GM10266 (cell line): ENCODE data around the gene PIGU.
A peak's percentile ranks its signal among the peaks of the same experiment; 100 is the strongest.
"Not testable (repeated sequence)": the region's sequence is repeated elsewhere in the genome, so short reads cannot be mapped to it uniquely, and the experiment has no call there.

Experiments
- DNase-seq: peaks from one replicate; pipeline ENCODE4 v3.0.0; 2012; ENCODE audit errors: extremely low spot score
- TF ChIP-seq, protein P1 (sequence below): IDR thresholded peaks from 2 replicates; pipeline ENCODE4 v1.5.1; 2012; ENCODE audit warnings: mild to moderate bottlenecking, low read depth; ENCODE audit not compliant: control insufficient read depth, insufficient read depth; ENCODE audit errors: missing control alignments

The PIGU gene

DNA sequence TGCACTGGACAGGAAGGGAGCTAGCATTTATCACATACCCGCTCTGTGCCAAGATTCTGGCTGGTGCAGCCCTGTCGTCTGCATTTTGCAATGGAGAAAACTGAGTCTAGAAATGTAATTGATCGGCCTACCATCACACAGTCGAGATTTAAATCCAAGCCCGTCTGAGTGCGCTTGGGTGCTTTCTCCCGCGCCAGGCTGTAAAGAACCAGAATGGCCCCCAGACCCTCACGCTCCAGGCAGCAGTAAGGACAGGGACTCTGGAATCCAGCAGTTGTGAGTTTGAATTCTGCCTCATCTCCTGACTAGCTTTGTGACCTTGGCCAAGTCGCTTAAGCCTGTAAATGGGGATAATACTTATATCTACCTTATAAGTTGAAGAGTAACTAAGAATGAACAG, 149.9 kb downstream of the PIGU start:
- no peak for DNase-seq
- TF ChIP-seq, protein P1, sequence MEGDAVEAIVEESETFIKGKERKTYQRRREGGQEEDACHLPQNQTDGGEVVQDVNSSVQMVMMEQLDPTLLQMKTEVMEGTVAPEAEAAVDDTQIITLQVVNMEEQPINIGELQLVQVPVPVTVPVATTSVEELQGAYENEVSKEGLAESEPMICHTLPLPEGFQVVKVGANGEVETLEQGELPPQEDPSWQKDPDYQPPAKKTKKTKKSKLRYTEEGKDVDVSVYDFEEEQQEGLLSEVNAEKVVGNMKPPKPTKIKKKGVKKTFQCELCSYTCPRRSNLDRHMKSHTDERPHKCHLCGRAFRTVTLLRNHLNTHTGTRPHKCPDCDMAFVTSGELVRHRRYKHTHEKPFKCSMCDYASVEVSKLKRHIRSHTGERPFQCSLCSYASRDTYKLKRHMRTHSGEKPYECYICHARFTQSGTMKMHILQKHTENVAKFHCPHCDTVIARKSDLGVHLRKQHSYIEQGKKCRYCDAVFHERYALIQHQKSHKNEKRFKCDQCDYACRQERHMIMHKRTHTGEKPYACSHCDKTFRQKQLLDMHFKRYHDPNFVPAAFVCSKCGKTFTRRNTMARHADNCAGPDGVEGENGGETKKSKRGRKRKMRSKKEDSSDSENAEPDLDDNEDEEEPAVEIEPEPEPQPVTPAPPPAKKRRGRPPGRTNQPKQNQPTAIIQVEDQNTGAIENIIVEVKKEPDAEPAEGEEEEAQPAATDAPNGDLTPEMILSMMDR = no peak

DNA sequence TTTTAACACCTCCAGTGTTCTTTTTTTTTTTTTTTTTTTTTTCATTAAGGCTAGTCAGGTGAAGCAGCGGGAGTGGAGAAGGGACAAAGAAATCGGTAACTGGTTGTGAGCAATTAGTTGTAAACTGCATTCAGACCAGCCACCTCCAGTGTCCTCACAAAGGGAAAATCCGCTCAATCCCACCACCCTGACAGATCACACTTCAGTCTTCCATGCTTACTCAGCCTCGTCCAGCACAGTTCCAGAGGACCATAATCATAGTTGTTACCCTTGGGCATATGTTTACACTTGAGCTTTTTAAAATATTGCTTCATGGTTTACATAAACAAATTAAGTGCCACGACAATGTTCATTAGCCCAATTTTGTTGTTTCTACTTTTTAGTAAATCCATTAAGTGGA, 150.4 kb downstream of the PIGU start:
- no peak for DNase-seq
- TF ChIP-seq, protein P1 = no peak

DNA sequence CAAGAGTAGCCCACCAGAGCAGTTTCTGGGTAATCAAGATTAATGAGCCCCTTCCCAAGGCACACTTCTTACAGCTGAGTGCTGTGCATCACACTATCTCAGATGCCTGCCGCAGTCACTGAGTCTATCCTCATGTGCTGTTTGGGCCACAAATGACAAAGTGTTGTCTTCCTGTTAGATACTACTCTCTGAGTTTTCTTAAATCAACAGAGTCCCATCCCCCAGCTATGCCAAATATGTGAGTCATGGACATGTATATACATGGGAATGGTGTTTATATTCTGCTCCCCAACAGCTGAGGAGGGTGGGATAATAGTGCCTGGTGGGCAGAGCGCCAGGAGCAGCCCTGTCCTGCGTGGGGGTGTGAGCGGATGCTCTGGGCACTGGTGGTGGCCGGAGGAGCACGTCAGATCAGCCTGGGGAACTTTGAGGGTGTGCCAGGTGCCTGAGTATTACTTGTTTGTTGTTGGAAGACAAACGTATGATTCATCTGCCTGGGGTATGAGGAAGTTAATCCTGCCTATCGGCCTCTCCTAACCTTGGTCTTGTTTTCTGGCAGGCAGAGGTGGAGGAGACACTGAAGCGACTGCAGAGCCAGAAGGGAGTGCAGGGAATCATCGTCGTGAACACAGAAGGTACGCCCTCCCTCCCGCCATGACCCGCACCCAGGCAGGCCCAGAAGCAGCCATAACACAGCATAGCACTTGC, 151.0 kb downstream of the PIGU start:
- no peak for DNase-seq
- TF ChIP-seq, protein P1 = no peak

DNA sequence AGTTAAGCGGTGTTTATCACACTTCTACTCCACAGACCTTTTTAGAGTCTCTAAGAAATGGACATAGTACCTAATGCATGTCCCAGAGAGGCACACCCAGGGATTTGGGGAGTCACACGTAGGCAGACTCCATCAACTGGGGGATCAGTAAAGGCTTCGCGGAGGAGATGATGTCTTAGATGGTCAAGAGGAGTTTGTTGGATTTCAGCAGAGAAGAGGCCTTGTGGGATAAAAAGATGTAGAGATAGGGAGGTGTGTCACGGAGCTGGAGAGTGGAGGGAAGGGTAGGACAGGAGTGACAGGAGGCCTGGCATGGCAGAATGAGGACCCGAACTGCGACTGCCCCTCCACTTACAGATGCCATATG, 151.6 kb downstream of the PIGU start:
- TF ChIP-seq, protein P1 = no peak
- DNase-seq = no peak

DNA sequence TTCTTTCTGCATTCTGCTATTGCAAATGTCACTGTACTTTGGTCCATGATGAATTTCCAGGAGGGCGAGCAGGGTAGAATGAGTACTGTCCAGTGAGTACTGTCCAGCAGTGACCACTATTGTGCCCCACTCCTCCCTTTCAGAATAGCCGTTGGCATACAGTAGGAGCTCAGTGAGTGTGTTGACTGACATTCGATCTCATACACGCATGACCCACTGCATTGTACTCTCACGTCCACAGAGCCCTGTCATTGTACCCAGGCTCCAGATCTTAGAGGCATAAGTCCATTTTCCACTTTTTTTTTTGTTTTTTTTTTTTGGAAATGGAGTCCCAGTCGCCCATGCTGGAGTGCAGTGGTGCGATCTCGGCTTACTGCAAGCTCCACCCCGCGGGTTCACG, 152.5 kb downstream of the PIGU start:
- no peak for DNase-seq
- TF ChIP-seq, protein P1 = no peak

DNA sequence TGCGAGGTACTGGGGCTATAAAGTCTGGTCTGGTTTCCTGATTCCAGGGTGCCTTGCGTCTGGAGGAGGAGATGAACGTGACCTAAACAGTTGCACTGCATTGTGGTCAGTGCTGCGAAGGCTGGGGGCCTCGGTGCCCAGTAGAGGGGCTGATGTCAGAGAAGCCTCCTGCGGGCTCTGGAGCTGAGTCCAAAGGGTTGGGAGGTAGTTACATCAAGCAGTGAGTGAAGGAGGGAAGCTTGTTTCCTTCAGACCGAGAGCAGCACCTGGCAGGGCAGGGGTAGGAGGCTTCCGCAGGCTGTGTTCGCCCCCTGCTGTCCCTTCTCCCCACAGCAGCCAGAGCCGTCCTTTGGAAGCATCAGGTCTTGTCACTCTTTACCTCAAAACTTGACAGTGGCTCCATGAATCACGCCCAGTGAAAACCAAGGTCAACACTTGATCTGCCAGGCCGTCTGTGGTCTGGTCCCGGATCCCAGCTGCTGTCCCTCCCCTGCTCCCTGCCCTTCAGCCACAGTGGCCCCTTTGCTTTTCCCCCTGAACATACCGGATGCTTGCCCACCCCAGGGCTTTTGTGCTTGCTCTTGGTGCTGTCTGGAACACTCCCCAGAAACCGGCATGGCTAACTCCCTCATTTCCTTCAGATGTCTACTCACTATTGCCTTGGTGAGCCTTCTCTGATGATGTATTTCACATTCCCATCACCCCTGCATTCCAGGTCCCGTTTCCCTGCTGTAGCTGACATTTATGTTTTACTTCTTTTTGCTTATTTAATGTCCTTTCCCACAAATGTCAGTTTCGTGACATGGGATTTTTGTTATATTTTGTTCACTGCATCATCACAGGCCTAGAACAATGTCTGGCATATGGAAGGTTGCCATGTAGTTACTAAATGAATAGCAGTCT, 153.7 kb downstream of the PIGU start:
- TF ChIP-seq, protein P1 = peak; percentile 51
- peak; percentile 28 for DNase-seq

DNA sequence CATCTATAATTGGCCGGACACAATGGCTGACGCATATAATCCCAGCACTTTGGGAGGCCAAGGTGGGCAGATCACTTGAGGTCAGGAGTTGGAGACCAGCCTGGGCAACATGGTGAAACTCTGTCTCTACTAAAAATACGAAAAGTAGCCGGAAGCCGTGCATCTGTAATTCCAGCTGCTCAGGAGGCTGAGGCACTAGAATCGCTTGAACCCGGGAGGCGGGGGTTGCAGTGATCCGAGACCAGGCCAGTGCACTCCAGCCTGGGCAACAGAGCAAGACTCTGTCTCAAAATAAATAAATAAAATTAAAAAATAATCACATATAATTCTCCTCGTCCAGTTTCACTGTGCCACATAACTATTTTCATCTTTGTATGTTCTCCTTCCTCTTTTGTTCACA, 157.1 kb downstream of the PIGU start:
- DNase-seq = not testable (repeated sequence)

DNA sequence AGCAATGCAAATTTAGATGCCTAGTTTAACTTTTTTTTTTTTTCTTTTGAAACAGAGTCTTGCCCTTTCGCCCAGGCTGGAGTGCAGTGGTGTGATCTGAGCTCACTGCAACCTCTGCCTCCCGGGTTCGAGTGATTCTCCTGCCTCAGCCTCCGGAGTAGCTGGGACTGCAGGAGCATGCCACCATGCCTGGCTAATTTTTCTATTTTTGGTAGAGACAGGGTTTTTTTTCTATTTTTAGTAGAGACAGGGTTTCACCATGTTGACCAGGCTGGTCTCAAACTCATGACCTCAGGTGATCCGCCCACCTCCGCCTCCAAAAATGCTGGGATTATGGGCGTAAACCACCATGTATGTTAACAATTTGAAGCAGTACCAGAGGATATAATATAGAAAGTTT, 158.0 kb downstream of the PIGU start:
- not testable (repeated sequence) for DNase-seq
